Stimulated activated naive CD8-positive, alpha-beta T cell treated with anti-CD3 and anti-CD28 coated beads, Interleukin-15, amount 100 ng/mL, for 72 hours (primary cell): ENCODE measurements around the gene CCSAP.

Source experiments
- ATAC-seq: fragments of 150-1000 bp; cut with Tn5 transposase; 2 replicates; pipeline ENCODE4 v1.10.0; 2021; ENCODE audit warnings: mild to moderate bottlenecking, moderate library complexity
- DNase-seq, 2 donors: peaks; one replicate each; pipeline ENCODE4 v3.0.0; 2021 to 2022
- H3K27ac Mint-ChIP-seq, 2 donors: one replicate each; pipeline ENCODE4 v1.8.0; 2022; ENCODE audit warnings: mild to moderate bottlenecking in 2 of 2, mixed read lengths in 2 of 2, moderate library complexity in 2 of 2
- H3K27me3 Mint-ChIP-seq: one replicate; pipeline ENCODE4 v1.8.0; 2022; ENCODE audit warnings: mixed read lengths
- H3K4me1 Mint-ChIP-seq: one replicate; pipeline ENCODE4 v1.8.0; 2022; ENCODE audit warnings: mild to moderate bottlenecking, mixed read lengths
- H3K4me3 Mint-ChIP-seq, 2 donors: one replicate each; pipeline ENCODE4 v1.8.0; 2022; ENCODE audit warnings: mild to moderate bottlenecking in 2 of 2, mixed read lengths in 2 of 2, moderate library complexity in 1 of 2
- H3K9me3 Mint-ChIP-seq, 2 donors: one replicate each; pipeline ENCODE4 v1.8.0; 2022; ENCODE audit warnings: mixed read lengths in 2 of 2

CCSAP gene

GRCh38 chr1:229323885-229324553 is 18.8 kb downstream of the CCSAP start:
- Mint-ChIP-seq H3K27me3 (no peaks in the 10 kb centered on the region), H3K4me1 (peaks cover 35% of the 10 kb centered on the region), H3K27ac (no peak overlapping the region), H3K4me3 (no peak overlapping the region), H3K9me3 (no peaks in the 10 kb centered on the region)
- ATAC-seq (no peak), DNase-seq (no peak)

GRCh38 chr1:229323201-229323600 is 19.6 kb downstream of the CCSAP start:
- H3K4me3 Mint-ChIP-seq = no peak overlapping the region
- DNase-seq (no peak), ATAC-seq (no peak)
- H3K4me1 Mint-ChIP-seq = peaks cover 30% of the 10 kb centered on the region
- no peak overlapping the region for H3K27ac Mint-ChIP-seq
- no peaks in the 10 kb centered on the region for H3K27me3 Mint-ChIP-seq
- no peaks in the 10 kb centered on the region for H3K9me3 Mint-ChIP-seq

GRCh38 chr1:229319487-229319886 is 23.4 kb downstream of the CCSAP start:
- Mint-ChIP-seq H3K9me3 (no peaks in the 10 kb centered on the region), H3K4me3 (no peak overlapping the region), H3K27me3 (no peaks in the 10 kb centered on the region), H3K27ac (peak overlapping the region in 1 of 2 donors; percentile 54), H3K4me1 (no peaks in the 10 kb centered on the region)
- no peak for DNase-seq
- no peak for ATAC-seq

GRCh38 chr1:229318056-229318455 is 24.8 kb downstream of the CCSAP start:
- H3K27ac Mint-ChIP-seq = no peak overlapping the region
- DNase-seq (no peak), ATAC-seq (no peak)
- no peaks in the 10 kb centered on the region for H3K4me1 Mint-ChIP-seq
- no peaks in the 10 kb centered on the region for H3K9me3 Mint-ChIP-seq
- H3K27me3 Mint-ChIP-seq = no peaks in the 10 kb centered on the region
- no peak overlapping the region for H3K4me3 Mint-ChIP-seq

- H3K27ac Mint-ChIP-seq = no peak overlapping the region
These were observed 26.7 kb downstream of the CCSAP start for GRCh38 chr1:229316166-229316565.

GRCh38 chr1:229310833-229311232 is 32.0 kb downstream of the CCSAP start:
- Mint-ChIP-seq H3K4me1 (peaks cover 2% of the 10 kb centered on the region), H3K9me3 (no peaks in the 10 kb centered on the region), H3K27ac (no peak overlapping the region), H3K27me3 (no peaks in the 10 kb centered on the region), H3K4me3 (no peak overlapping the region)
- ATAC-seq (no peak), DNase-seq (no peak)

More at GRCh38 chr1:229316166-229316565, 26.7 kb downstream of the CCSAP start:
- no peaks in the 10 kb centered on the region for H3K9me3 Mint-ChIP-seq
- no peak for DNase-seq
- H3K27me3 Mint-ChIP-seq = no peaks in the 10 kb centered on the region
- H3K4me3 Mint-ChIP-seq = no peak overlapping the region
- H3K4me1 Mint-ChIP-seq = no peaks in the 10 kb centered on the region
- ATAC-seq = no peak

GRCh38 chr1:229309684-229310083 is 33.2 kb downstream of the CCSAP start:
- H3K27ac Mint-ChIP-seq = no peak overlapping the region
- DNase-seq (no peak), ATAC-seq (no peak)
- H3K4me3 Mint-ChIP-seq = no peak overlapping the region
- H3K9me3 Mint-ChIP-seq = no peaks in the 10 kb centered on the region
- no peaks in the 10 kb centered on the region for H3K27me3 Mint-ChIP-seq
- peaks cover 12% of the 10 kb centered on the region for H3K4me1 Mint-ChIP-seq

- no peaks in the 10 kb centered on the region for H3K27me3 Mint-ChIP-seq
- DNase-seq (no peak), ATAC-seq (no peak)
- no peaks in the 10 kb centered on the region for H3K9me3 Mint-ChIP-seq
- H3K4me3 Mint-ChIP-seq = no peak overlapping the region
- no peak overlapping the region for H3K27ac Mint-ChIP-seq
- H3K4me1 Mint-ChIP-seq = peaks cover 12% of the 10 kb centered on the region
These were observed 33.8 kb downstream of the CCSAP start for GRCh38 chr1:229309074-229309473.

GRCh38 chr1:229305392-229305791 is 37.5 kb downstream of the CCSAP start:
- H3K27ac Mint-ChIP-seq = no peak overlapping the region
- no peak for ATAC-seq
- no peak overlapping the region for H3K4me3 Mint-ChIP-seq
- no peaks in the 10 kb centered on the region for H3K27me3 Mint-ChIP-seq
- no peaks in the 10 kb centered on the region for H3K9me3 Mint-ChIP-seq
- H3K4me1 Mint-ChIP-seq = peaks cover 12% of the 10 kb centered on the region
- no peak for DNase-seq

GRCh38 chr1:229303855-229304254 is 39.0 kb downstream of the CCSAP start:
- ATAC-seq (no peak), DNase-seq (no peak)
- peaks cover 12% of the 10 kb centered on the region for H3K4me1 Mint-ChIP-seq
- H3K27me3 Mint-ChIP-seq = no peaks in the 10 kb centered on the region
- no peaks in the 10 kb centered on the region for H3K9me3 Mint-ChIP-seq
- no peak overlapping the region for H3K27ac Mint-ChIP-seq
- H3K4me3 Mint-ChIP-seq = no peak overlapping the region

- H3K9me3 Mint-ChIP-seq = no peaks in the 10 kb centered on the region
- H3K27ac Mint-ChIP-seq = no peak overlapping the region
- ATAC-seq (no peak), DNase-seq (no peak)
- no peaks in the 10 kb centered on the region for H3K27me3 Mint-ChIP-seq
- H3K4me3 Mint-ChIP-seq = no peak overlapping the region
- peaks cover 12% of the 10 kb centered on the region for H3K4me1 Mint-ChIP-seq
These were observed 40.1 kb downstream of the CCSAP start for GRCh38 chr1:229302740-229303139.

GRCh38 chr1:229300099-229300757 is 42.6 kb downstream of the CCSAP start:
- no peak for ATAC-seq
- no peak for DNase-seq
- Mint-ChIP-seq H3K27me3 (no peaks in the 10 kb centered on the region), H3K9me3 (no peaks in the 10 kb centered on the region), H3K4me1 (peaks cover 4% of the 10 kb centered on the region), H3K27ac (no peak overlapping the region), H3K4me3 (no peak overlapping the region)

GRCh38 chr1:229298887-229299503 is 43.9 kb downstream of the CCSAP start:
- no peaks in the 10 kb centered on the region for H3K4me1 Mint-ChIP-seq
- no peaks in the 10 kb centered on the region for H3K9me3 Mint-ChIP-seq
- no peaks in the 10 kb centered on the region for H3K27me3 Mint-ChIP-seq
- DNase-seq = no peak
- no peak overlapping the region for H3K27ac Mint-ChIP-seq
- no peak for ATAC-seq
- H3K4me3 Mint-ChIP-seq = no peak overlapping the region

- no peak overlapping the region for H3K4me3 Mint-ChIP-seq
- H3K27ac Mint-ChIP-seq = no peak overlapping the region
- no peak for ATAC-seq
- H3K27me3 Mint-ChIP-seq = no peaks in the 10 kb centered on the region
- H3K4me1 Mint-ChIP-seq = no peaks in the 10 kb centered on the region
- DNase-seq = no peak
- H3K9me3 Mint-ChIP-seq = no peaks in the 10 kb centered on the region
These were observed 44.4 kb downstream of the CCSAP start for GRCh38 chr1:229298420-229298819.

- no peaks in the 10 kb centered on the region for H3K4me1 Mint-ChIP-seq
- DNase-seq = no peak
- no peaks in the 10 kb centered on the region for H3K9me3 Mint-ChIP-seq
- H3K27ac Mint-ChIP-seq = no peak overlapping the region
- H3K4me3 Mint-ChIP-seq = no peak overlapping the region
- H3K27me3 Mint-ChIP-seq = no peaks in the 10 kb centered on the region
- ATAC-seq = no peak
These were observed 45.1 kb downstream of the CCSAP start for GRCh38 chr1:229297746-229298145.

GRCh38 chr1:229296541-229296941 is 46.3 kb downstream of the CCSAP start:
- H3K27ac Mint-ChIP-seq = no peak overlapping the region
- ATAC-seq (no peak), DNase-seq (no peak)
- no peaks in the 10 kb centered on the region for H3K4me1 Mint-ChIP-seq
- no peaks in the 10 kb centered on the region for H3K9me3 Mint-ChIP-seq
- no peaks in the 10 kb centered on the region for H3K27me3 Mint-ChIP-seq
- H3K4me3 Mint-ChIP-seq = no peak overlapping the region
